GM12892 (cell line): ENCODE data around the gene ANKRD55.

Experiments used
- POLR2A ChIP-seq: IDR thresholded peaks from 2 replicates; pipeline ENCODE4 v1.6.1; 2011; ENCODE audit warnings: low read depth, low read length, control low read depth
- POLR2AphosphoS5 ChIP-seq: IDR thresholded peaks from 2 replicates; pipeline ENCODE4 v1.6.1; 2011; ENCODE audit warnings: low read depth, low read length, control low read depth
- TAF1 ChIP-seq: IDR thresholded peaks from 2 replicates; pipeline ENCODE4 v1.6.1; 2011; ENCODE audit warnings: low read depth, mild to moderate bottlenecking, control low read depth, low read length, borderline replicate concordance

DNA sequence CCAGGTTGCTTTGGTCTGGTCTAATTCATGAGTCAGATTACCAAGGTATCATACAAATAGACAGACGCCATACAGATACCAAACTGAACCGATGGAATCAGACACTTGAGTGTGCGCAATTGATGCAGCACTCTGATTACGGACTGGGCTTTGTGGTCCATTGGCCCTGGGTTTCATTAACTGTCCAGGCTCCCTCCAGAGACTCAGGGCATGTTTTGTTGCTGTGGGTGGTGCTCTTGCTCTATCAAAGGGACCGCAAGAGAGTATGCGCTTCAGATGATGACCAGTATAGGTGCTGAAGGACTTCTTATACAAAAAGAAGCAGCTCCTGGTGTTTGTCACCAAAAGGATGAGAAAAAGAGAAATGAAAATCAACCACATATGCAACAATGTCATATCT, 36.9 kb upstream of the ANKRD55 start:
- no peak for TF ChIP-seq POLR2A
- no peak for TF ChIP-seq TAF1
- no peak for TF ChIP-seq POLR2AphosphoS5
